COLO829 (cell line): ENCODE results near the gene DPF3.

Experiments used
- DNase-seq: peaks from one replicate; pipeline ENCODE4 v3.0.0; 2012; ENCODE audit warnings: low spot score

Gene DPF3

GRCh38 chr14:72839753-72840607, 53.9 kb downstream of the DPF3 start:
- DNase-seq = no peak

- no peak for DNase-seq
These were observed 54.5 kb downstream of the DPF3 start for GRCh38 chr14:72839351-72839750.

GRCh38 chr14:72836085-72836484, 57.8 kb downstream of the DPF3 start:
- no peak for DNase-seq

GRCh38 chr14:72833174-72833573, 60.7 kb downstream of the DPF3 start:
- no peak for DNase-seq

- DNase-seq = no peak
These were observed 62.9 kb downstream of the DPF3 start for GRCh38 chr14:72830786-72831594.

- DNase-seq = no peak
These were observed 63.5 kb downstream of the DPF3 start for GRCh38 chr14:72830356-72830755.

GRCh38 chr14:72828604-72829003, 65.3 kb downstream of the DPF3 start:
- DNase-seq = no peak

GRCh38 chr14:72826039-72826438, 67.9 kb downstream of the DPF3 start:
- no peak for DNase-seq

GRCh38 chr14:72825486-72825885, 68.4 kb downstream of the DPF3 start:
- DNase-seq = no peak

- no peak for DNase-seq
These were observed 69.8 kb downstream of the DPF3 start for GRCh38 chr14:72824051-72824450.

GRCh38 chr14:72822946-72823611, 70.8 kb downstream of the DPF3 start:
- DNase-seq = no peak

- DNase-seq = no peak
These were observed 74.9 kb downstream of the DPF3 start for GRCh38 chr14:72818998-72819397.

GRCh38 chr14:72816287-72816686, 77.6 kb downstream of the DPF3 start:
- DNase-seq = no peak

GRCh38 chr14:72815430-72815829, 78.5 kb downstream of the DPF3 start:
- no peak for DNase-seq

GRCh38 chr14:72812292-72812851, 81.5 kb downstream of the DPF3 start:
- no peak for DNase-seq

GRCh38 chr14:72810201-72810600, 83.7 kb downstream of the DPF3 start:
- DNase-seq = no peak

- no peak for DNase-seq
These were observed 84.8 kb downstream of the DPF3 start for GRCh38 chr14:72809063-72809462.

GRCh38 chr14:72808564-72808963, 85.3 kb downstream of the DPF3 start:
- no peak for DNase-seq

- DNase-seq = no peak
These were observed 91.3 kb downstream of the DPF3 start for GRCh38 chr14:72802588-72802946.

- DNase-seq = no peak
These were observed 91.9 kb downstream of the DPF3 start for GRCh38 chr14:72801836-72802587.

- DNase-seq = no peak
These were observed 92.5 kb downstream of the DPF3 start for GRCh38 chr14:72801381-72801812.
